ENCODE measurements around the gene ARL6IP6.
"Not testable (repeated sequence)": the region's sequence is repeated elsewhere in the genome, so short reads cannot be mapped to it uniquely, and the experiment has no call there.

Gene ARL6IP6

GRCh38 chr2:152723918-152724317, 5.5 kb downstream of the ARL6IP6 start:
- no peak for DNase-seq

GRCh38 chr2:152729844-152730243, 11.4 kb downstream of the ARL6IP6 start:
- DNase-seq, result no peak

- no peak for DNase-seq
Measured at GRCh38 chr2:152730591-152731333, 12.3 kb downstream of the ARL6IP6 start.

- not testable (repeated sequence) for DNase-seq
Measured at GRCh38 chr2:152737509-152737908, 19.1 kb downstream of the ARL6IP6 start.

- DNase-seq, result no peak
Measured at GRCh38 chr2:152738438-152738837, 20.0 kb downstream of the ARL6IP6 start.

- DNase-seq, result not testable (repeated sequence)
Measured at GRCh38 chr2:152739705-152740104, 21.3 kb downstream of the ARL6IP6 start.

- peak; percentile 58 for DNase-seq
Measured at GRCh38 chr2:152740743-152741328, 22.4 kb downstream of the ARL6IP6 start.

GRCh38 chr2:152743002-152743401, 24.6 kb downstream of the ARL6IP6 start:
- DNase-seq, result peak; percentile 11

GRCh38 chr2:152747751-152748150, 29.3 kb downstream of the ARL6IP6 start:
- DNase-seq, result not testable (repeated sequence)

GRCh38 chr2:152755029-152755428, 36.6 kb downstream of the ARL6IP6 start:
- DNase-seq, result no peak

GRCh38 chr2:152759290-152760072, 41.1 kb downstream of the ARL6IP6 start:
- DNase-seq, result no peak

- no peak for DNase-seq
Measured at GRCh38 chr2:152761214-152761613, 42.8 kb downstream of the ARL6IP6 start.

- DNase-seq, result no peak
Measured at GRCh38 chr2:152762202-152762601, 43.8 kb downstream of the ARL6IP6 start.

GRCh38 chr2:152763208-152763607, 44.8 kb downstream of the ARL6IP6 start:
- not testable (repeated sequence) for DNase-seq

GRCh38 chr2:152763651-152764050, 45.2 kb downstream of the ARL6IP6 start:
- no peak for DNase-seq

- DNase-seq, result no peak
Measured at GRCh38 chr2:152766928-152767327, 48.5 kb downstream of the ARL6IP6 start.

GRCh38 chr2:152781175-152781574, 62.8 kb downstream of the ARL6IP6 start:
- peak; percentile 62 for DNase-seq

GRCh38 chr2:152782171-152782570, 63.8 kb downstream of the ARL6IP6 start:
- no peak for DNase-seq

- peak; percentile 17 for DNase-seq
Measured at GRCh38 chr2:152790883-152791282, 72.5 kb downstream of the ARL6IP6 start.

- no peak for DNase-seq
Measured at GRCh38 chr2:152791979-152792378, 73.6 kb downstream of the ARL6IP6 start.

- DNase-seq, result no peak
Measured at GRCh38 chr2:152792974-152793373, 74.6 kb downstream of the ARL6IP6 start.

- no peak for DNase-seq
Measured at GRCh38 chr2:152796941-152797340, 78.5 kb downstream of the ARL6IP6 start.

GRCh38 chr2:152804687-152805408, 86.4 kb downstream of the ARL6IP6 start:
- no peak for DNase-seq

Data from NCI-H2171 (cell line).